CD4-positive, alpha-beta T cell treated with Interleukin-17A for 1 hour (primary cell): ENCODE measurements around the gene JOSD2.
A peak's percentile ranks its signal among the peaks of the same experiment; 100 is the strongest.
"Not testable (repeated sequence)": the region's sequence is repeated elsewhere in the genome, so short reads cannot be mapped to it uniquely, and the experiment has no call there.

Source experiments
- DNase-seq: peaks from one replicate; pipeline ENCODE4 v3.0.0-alpha.2; 2020

JOSD2 gene

GRCh38 chr19:50475101-50475568 is 35.9 kb downstream of the JOSD2 start:
- no peak for DNase-seq

GRCh38 chr19:50473336-50473735 is 37.7 kb downstream of the JOSD2 start:
- DNase-seq: not testable (repeated sequence)

GRCh38 chr19:50468818-50469217 is 42.2 kb downstream of the JOSD2 start:
- DNase-seq: no peak

GRCh38 chr19:50467566-50467965 is 43.4 kb downstream of the JOSD2 start:
- DNase-seq: no peak

- no peak for DNase-seq
Measured at GRCh38 chr19:50466706-50467039, 44.3 kb downstream of the JOSD2 start.

GRCh38 chr19:50465986-50466705 is 44.8 kb downstream of the JOSD2 start:
- DNase-seq: no peak

GRCh38 chr19:50465000-50465399 is 46.0 kb downstream of the JOSD2 start:
- no peak for DNase-seq

GRCh38 chr19:50464348-50464747 is 46.6 kb downstream of the JOSD2 start:
- DNase-seq: no peak

- no peak for DNase-seq
Measured at GRCh38 chr19:50462970-50463369, 48.0 kb downstream of the JOSD2 start.

- DNase-seq: peak; percentile 77
Measured at GRCh38 chr19:50461066-50461875, 49.7 kb downstream of the JOSD2 start.

GRCh38 chr19:50460161-50460765 is 50.7 kb downstream of the JOSD2 start:
- DNase-seq: no peak

- DNase-seq: no peak
Measured at GRCh38 chr19:50459638-50460037, 51.4 kb downstream of the JOSD2 start.

- DNase-seq: no peak
Measured at GRCh38 chr19:50459067-50459456, 51.9 kb downstream of the JOSD2 start.

GRCh38 chr19:50458396-50459066 is 52.5 kb downstream of the JOSD2 start:
- no peak for DNase-seq

- DNase-seq: no peak
Measured at GRCh38 chr19:50457300-50457699, 53.7 kb downstream of the JOSD2 start.
